Central memory CD8-positive, alpha-beta T cell (primary cell): ENCODE results near the gene FOXI3.
"Not testable (repeated sequence)": the region's sequence is repeated elsewhere in the genome, so short reads cannot be mapped to it uniquely, and the experiment has no call there.

ENCODE experiments used
- ATAC-seq: fragments of 150-1000 bp; cut with Tn5 transposase; replicated peaks from 2 replicates; pipeline ENCODE4 v1.10.0; 2022; ENCODE audit warnings: mild to moderate bottlenecking, moderate FRiP score, moderate number of reproducible peaks; ENCODE audit not compliant: poor library complexity, severe bottlenecking; ENCODE audit errors: extremely low read depth
- DNase-seq, 2 donors: peaks; one replicate each; pipeline ENCODE4 v3.0.0; 2021; ENCODE audit warnings: low spot score in 2 of 2
- H3K27ac Mint-ChIP-seq: one replicate; pipeline ENCODE4 v1.8.0; 2022; ENCODE audit warnings: low read depth, mild to moderate bottlenecking, moderate library complexity, mixed read lengths
- H3K27me3 Mint-ChIP-seq: one replicate; pipeline ENCODE4 v1.8.0; 2022; ENCODE audit warnings: mixed read lengths
- H3K36me3 Mint-ChIP-seq: one replicate; pipeline ENCODE4 v1.8.0; 2022; ENCODE audit warnings: mild to moderate bottlenecking, moderate library complexity, mixed read lengths; ENCODE audit not compliant: insufficient read depth
- H3K4me1 Mint-ChIP-seq: one replicate; pipeline ENCODE4 v1.8.0; 2022; ENCODE audit warnings: mixed read lengths
- H3K4me3 Mint-ChIP-seq: one replicate; pipeline ENCODE4 v1.8.0; 2022; ENCODE audit warnings: mild to moderate bottlenecking, moderate library complexity, mixed read lengths
- H3K9me3 Mint-ChIP-seq: one replicate; pipeline ENCODE4 v1.8.0; 2022; ENCODE audit warnings: mixed read lengths

FOXI3 gene

GRCh38 chr2:88419051-88419450 lies 33.4 kb downstream of the FOXI3 start:
- H3K9me3 Mint-ChIP-seq, H3K36me3 Mint-ChIP-seq, H3K27ac Mint-ChIP-seq, H3K4me1 Mint-ChIP-seq, DNase-seq, H3K4me3 Mint-ChIP-seq, ATAC-seq: not testable (repeated sequence)
- H3K27me3 Mint-ChIP-seq: peaks cover 61% of the 10 kb centered on the region

- Mint-ChIP-seq H3K4me1 (no peaks in the 10 kb centered on the region), H3K27ac (no peak overlapping the region), H3K4me3 (no peak overlapping the region), H3K36me3 (no peaks in the 10 kb centered on the region), H3K27me3 (peaks cover 43% of the 10 kb centered on the region), H3K9me3 (no peaks in the 10 kb centered on the region)
- no peak for ATAC-seq
- DNase-seq: no peak
Measured at GRCh38 chr2:88416016-88416663, 36.4 kb downstream of the FOXI3 start.

- not testable (repeated sequence) for H3K4me3 Mint-ChIP-seq, ATAC-seq, H3K27me3 Mint-ChIP-seq, H3K9me3 Mint-ChIP-seq, H3K4me1 Mint-ChIP-seq, H3K36me3 Mint-ChIP-seq, H3K27ac Mint-ChIP-seq, DNase-seq
Measured at GRCh38 chr2:88408870-88409269, 43.6 kb downstream of the FOXI3 start.

GRCh38 chr2:88400037-88400767 lies 52.3 kb downstream of the FOXI3 start:
- Mint-ChIP-seq H3K9me3 (no peaks in the 10 kb centered on the region), H3K4me1 (no peaks in the 10 kb centered on the region), H3K27ac (no peak overlapping the region), H3K27me3 (peaks cover 54% of the 10 kb centered on the region), H3K4me3 (no peak overlapping the region), H3K36me3 (no peaks in the 10 kb centered on the region)
- DNase-seq: no peak
- ATAC-seq: no peak

GRCh38 chr2:88398180-88398579 lies 54.3 kb downstream of the FOXI3 start:
- Mint-ChIP-seq H3K9me3 (no peaks in the 10 kb centered on the region), H3K27ac (no peak overlapping the region), H3K27me3 (peaks cover 57% of the 10 kb centered on the region), H3K4me3 (no peak overlapping the region), H3K4me1 (no peaks in the 10 kb centered on the region), H3K36me3 (no peaks in the 10 kb centered on the region)
- ATAC-seq (no peak), DNase-seq (no peak)
